HG03097 (cell line): ENCODE measurements around the gene PARP6.
"Not testable (repeated sequence)": the region's sequence is repeated elsewhere in the genome, so short reads cannot be mapped to it uniquely, and the experiment has no call there.

ENCODE experiments used
- ATAC-seq: cut with Tn5 transposase; IDR thresholded peaks from one replicate; pipeline ENCODE4 v1.9.1; 2021; ENCODE audit not compliant: unreplicated experiment, low FRiP score

The PARP6 gene

GRCh38 chr15:72280751-72281150, 8.4 kb upstream of the PARP6 start:
- no peak for ATAC-seq

GRCh38 chr15:72278737-72279136, 6.4 kb upstream of the PARP6 start:
- ATAC-seq = no peak

- ATAC-seq = no peak
Observed at GRCh38 chr15:72276326-72276700, 4.0 kb upstream of the PARP6 start.

- ATAC-seq = not testable (repeated sequence)
Observed at GRCh38 chr15:72275635-72276325, 3.4 kb upstream of the PARP6 start.

- no peak for ATAC-seq
Observed at GRCh38 chr15:72272997-72273352, 621 bp upstream of the PARP6 start.

- no peak for ATAC-seq
Observed at GRCh38 chr15:72271895-72272212, 500 bp downstream of the PARP6 start.

GRCh38 chr15:72271221-72271620, 1.1 kb downstream of the PARP6 start:
- no peak for ATAC-seq

GRCh38 chr15:72269739-72270138, 2.6 kb downstream of the PARP6 start:
- ATAC-seq = no peak

- no peak for ATAC-seq
Observed at GRCh38 chr15:72265031-72265430, 7.3 kb downstream of the PARP6 start.

- ATAC-seq = no peak
Observed at GRCh38 chr15:72252663-72253299, 19.6 kb downstream of the PARP6 start.

- ATAC-seq = no peak
Observed at GRCh38 chr15:72249142-72249810, 23.1 kb downstream of the PARP6 start.

GRCh38 chr15:72248514-72248913, 23.8 kb downstream of the PARP6 start:
- no peak for ATAC-seq

GRCh38 chr15:72242775-72243370, 29.5 kb downstream of the PARP6 start:
- no peak for ATAC-seq

- ATAC-seq = no peak
Observed at GRCh38 chr15:72239652-72240051, 32.7 kb downstream of the PARP6 start.

- ATAC-seq = no peak
Observed at GRCh38 chr15:72238586-72238985, 33.8 kb downstream of the PARP6 start.

GRCh38 chr15:72237853-72238224, 34.5 kb downstream of the PARP6 start:
- no peak for ATAC-seq

GRCh38 chr15:72237029-72237852, 35.1 kb downstream of the PARP6 start:
- ATAC-seq = peak; percentile 63

- no peak for ATAC-seq
Observed at GRCh38 chr15:72236381-72237003, 35.9 kb downstream of the PARP6 start.

- no peak for ATAC-seq
Observed at GRCh38 chr15:72235298-72235697, 37.1 kb downstream of the PARP6 start.

- ATAC-seq = no peak
Observed at GRCh38 chr15:72233769-72234168, 38.6 kb downstream of the PARP6 start.
